ENCODE data around the gene GALNT4.

GALNT4 gene

DNA sequence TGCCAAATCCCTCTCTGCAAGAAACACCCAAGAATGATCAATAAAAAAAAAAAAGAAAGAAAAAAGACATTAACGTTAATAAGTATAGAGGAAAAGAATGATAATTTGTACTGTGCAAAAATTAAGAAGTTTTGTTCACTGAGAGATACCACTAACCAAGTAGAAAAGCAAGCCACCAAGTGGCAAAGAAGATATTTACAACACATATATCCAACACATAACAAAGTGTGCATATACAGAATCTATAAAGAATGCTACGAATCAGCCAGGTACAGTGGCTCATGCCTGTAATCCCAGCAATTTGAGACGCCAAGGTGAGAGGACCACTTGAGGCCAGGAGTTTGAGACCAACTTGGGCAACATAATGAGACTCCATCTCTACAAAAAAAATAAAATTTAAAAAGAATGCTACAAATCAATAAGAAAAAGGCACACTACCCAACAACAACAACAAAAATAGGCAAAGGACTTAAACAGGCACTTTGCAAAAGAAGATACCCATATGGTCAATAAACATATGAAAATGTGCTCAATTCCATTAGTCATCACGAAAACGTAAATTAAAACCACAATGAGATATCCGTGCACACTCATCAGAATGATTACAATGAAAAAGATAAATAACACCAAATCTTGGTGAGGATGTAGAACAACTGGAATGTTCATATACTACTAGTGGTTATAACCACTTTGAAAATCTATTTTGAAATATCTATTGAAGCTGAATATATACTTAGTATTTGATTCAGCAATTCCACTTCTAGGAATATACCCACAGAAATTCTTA, 19.8 kb downstream of the GALNT4 start:
- Histone ChIP-seq H3K4me1 (ENCODE audit: control insufficient read depth, insufficient read depth, low read length) (peaks cover 36% of the 10 kb centered on the region), H3K36me3 (ENCODE audit: control insufficient read depth, insufficient read depth, low read length) (no peaks in the 10 kb centered on the region), H3K9ac (ENCODE audit: low read length) (no peak overlapping the region), H3K4me3 (ENCODE audit: low read length) (no peak overlapping the region), H3K9me3 (ENCODE audit: control insufficient read depth, low read length) (no peaks in the 10 kb centered on the region), H3K27me3 (ENCODE audit: control insufficient read depth, insufficient read depth, low read length) (no peaks in the 10 kb centered on the region)

DNA sequence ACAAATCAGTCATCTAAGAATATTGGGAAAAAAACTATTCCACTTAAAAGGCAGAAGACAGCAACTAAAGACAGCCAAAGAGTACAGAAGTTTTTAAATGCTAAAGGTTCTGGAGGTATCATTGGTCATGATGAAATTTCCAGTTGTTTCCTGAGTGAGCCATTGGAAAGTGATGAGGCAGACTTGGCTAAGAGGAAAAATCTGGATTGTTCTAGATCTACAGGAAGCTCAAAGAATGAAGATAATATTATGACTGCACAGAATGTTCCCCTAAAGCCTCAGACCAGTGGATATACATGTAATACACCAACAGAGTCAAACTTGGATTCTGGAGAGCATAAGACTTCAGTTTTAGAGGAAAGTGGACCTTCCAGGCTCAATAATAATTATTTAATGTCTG, 22.8 kb downstream of the GALNT4 start:
- H3K4me1 ChIP-seq (ENCODE audit: control insufficient read depth, insufficient read depth, low read length): peaks cover 30% of the 10 kb centered on the region
- H3K9me3 ChIP-seq (ENCODE audit: control insufficient read depth, low read length): no peaks in the 10 kb centered on the region
- no peak overlapping the region for H3K4me3 ChIP-seq (ENCODE audit: low read length)
- H3K27me3 ChIP-seq (ENCODE audit: control insufficient read depth, insufficient read depth, low read length): no peaks in the 10 kb centered on the region
- no peak overlapping the region for H3K9ac ChIP-seq (ENCODE audit: low read length)
- H3K36me3 ChIP-seq (ENCODE audit: control insufficient read depth, insufficient read depth, low read length): no peaks in the 10 kb centered on the region

DNA sequence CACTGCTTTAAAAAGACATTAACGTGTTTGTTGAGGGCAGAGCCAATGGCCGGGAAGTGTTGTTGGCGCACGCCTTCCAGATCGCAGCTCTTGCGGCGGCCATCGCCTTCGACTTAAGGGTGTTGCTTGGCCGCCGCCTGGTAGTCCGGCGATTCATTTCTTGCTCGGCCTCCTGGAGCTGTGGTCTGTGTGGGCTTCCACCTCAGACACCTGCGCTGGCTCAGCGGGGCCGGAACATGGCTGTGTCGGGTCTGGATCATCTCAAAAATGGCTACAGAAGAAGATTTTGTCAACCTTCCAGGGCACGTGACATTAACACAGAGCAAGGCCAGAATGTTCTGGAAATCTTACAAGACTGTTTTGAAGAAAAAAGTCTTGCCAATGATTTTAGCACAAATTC, 24.7 kb downstream of the GALNT4 start:
- Histone ChIP-seq H3K4me1 (ENCODE audit: control insufficient read depth, insufficient read depth, low read length) (peaks cover 20% of the 10 kb centered on the region), H3K9me3 (ENCODE audit: control insufficient read depth, low read length) (no peaks in the 10 kb centered on the region), H3K4me3 (ENCODE audit: low read length) (no peak overlapping the region), H3K9ac (ENCODE audit: low read length) (no peak overlapping the region), H3K36me3 (ENCODE audit: control insufficient read depth, insufficient read depth, low read length) (no peaks in the 10 kb centered on the region), H3K27me3 (ENCODE audit: control insufficient read depth, insufficient read depth, low read length) (no peaks in the 10 kb centered on the region)

DNA sequence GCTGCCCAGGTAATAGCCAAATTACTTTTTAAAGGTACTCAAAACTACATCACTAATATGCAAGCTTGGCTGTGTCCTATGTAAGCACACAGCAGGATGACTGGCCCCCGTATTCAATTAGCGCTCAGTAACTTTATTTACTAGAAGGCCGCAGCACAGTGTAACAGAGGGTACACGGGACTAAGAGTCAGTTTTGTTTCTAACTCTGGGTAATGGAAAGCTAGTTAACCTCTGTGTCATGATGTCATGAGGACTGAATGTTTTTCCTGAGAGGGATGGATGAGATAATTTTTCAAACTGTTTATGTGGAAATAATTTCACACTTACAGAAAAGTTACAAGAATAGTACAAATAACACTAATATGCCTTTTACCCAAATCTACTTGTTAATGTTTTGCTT, 27.1 kb downstream of the GALNT4 start:
- H3K4me3 ChIP-seq (ENCODE audit: low read length): no peak overlapping the region
- H3K27me3 ChIP-seq (ENCODE audit: control insufficient read depth, insufficient read depth, low read length): no peaks in the 10 kb centered on the region
- H3K4me1 ChIP-seq (ENCODE audit: control insufficient read depth, insufficient read depth, low read length): peaks cover 40% of the 10 kb centered on the region
- H3K9ac ChIP-seq (ENCODE audit: low read length): peak overlapping the region; percentile 11
- no peaks in the 10 kb centered on the region for H3K36me3 ChIP-seq (ENCODE audit: control insufficient read depth, insufficient read depth, low read length)
- no peaks in the 10 kb centered on the region for H3K9me3 ChIP-seq (ENCODE audit: control insufficient read depth, low read length)

DNA sequence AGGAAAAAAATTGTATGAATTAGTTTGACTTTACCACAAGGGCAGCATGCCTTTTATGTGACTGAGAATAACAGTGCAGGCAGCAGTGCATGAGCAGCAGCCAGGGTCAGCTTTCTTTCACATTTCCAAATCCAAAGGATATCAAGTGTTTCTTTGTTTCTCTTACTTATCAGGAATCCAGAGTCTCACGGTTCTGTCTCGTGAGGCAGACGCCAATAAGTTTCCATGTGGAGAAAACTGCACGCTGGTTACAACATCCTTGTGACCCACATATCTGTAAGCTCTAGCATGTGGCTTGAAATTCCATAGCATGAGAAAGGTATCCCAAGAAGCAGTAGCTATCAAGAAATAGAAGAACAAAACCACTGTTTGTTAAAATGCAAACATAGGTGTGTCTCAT, 27.6 kb downstream of the GALNT4 start:
- Histone ChIP-seq H3K9me3 (ENCODE audit: control insufficient read depth, low read length) (no peaks in the 10 kb centered on the region), H3K9ac (ENCODE audit: low read length) (peak overlapping the region; percentile 11), H3K4me3 (ENCODE audit: low read length) (no peak overlapping the region), H3K4me1 (ENCODE audit: control insufficient read depth, insufficient read depth, low read length) (peaks cover 45% of the 10 kb centered on the region), H3K36me3 (ENCODE audit: control insufficient read depth, insufficient read depth, low read length) (no peaks in the 10 kb centered on the region), H3K27me3 (ENCODE audit: control insufficient read depth, insufficient read depth, low read length) (no peaks in the 10 kb centered on the region)

DNA sequence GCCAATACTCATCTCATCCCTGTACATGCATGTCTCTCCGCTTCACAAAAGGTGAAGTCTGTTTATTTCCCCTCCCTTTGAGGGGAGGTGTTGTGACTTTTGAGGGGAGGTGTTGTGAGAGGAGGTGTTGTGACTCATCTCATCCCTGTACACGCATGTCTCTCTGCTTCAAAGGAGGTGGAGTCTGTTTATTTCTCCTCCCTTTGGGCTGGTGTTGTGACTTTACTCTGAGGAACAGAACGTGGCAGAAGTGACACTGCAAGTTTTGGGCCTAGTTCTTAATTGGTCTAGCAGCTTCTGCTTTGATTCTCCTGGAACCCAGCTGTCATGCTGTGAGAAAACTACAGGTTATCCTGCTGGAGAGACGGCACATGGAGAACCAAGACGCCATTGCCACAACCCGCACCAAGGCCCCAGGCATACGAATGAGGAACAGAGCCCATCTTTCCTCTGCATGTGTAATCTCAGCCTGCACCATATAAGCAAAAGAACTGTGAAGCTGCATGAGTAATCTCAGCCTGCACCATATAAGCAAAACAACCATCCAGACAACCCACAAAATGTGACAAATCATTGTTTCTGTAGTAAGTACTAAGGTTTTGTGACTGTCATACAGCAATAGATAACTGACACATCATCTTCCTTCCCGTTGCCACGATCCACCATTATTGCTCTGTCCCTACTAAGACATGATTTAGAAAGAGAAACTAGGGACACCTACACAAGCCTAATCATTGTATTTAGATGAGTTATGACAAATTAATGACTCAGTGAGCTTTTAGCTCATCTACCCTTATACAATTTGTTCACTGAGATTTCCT, 30.0 kb downstream of the GALNT4 start:
- Histone ChIP-seq H3K27me3 (ENCODE audit: control insufficient read depth, insufficient read depth, low read length) (no peaks in the 10 kb centered on the region), H3K36me3 (ENCODE audit: control insufficient read depth, insufficient read depth, low read length) (no peaks in the 10 kb centered on the region), H3K4me3 (ENCODE audit: low read length) (no peak overlapping the region), H3K9ac (ENCODE audit: low read length) (no peak overlapping the region), H3K9me3 (ENCODE audit: control insufficient read depth, low read length) (no peaks in the 10 kb centered on the region), H3K4me1 (ENCODE audit: control insufficient read depth, insufficient read depth, low read length) (peaks cover 51% of the 10 kb centered on the region)

DNA sequence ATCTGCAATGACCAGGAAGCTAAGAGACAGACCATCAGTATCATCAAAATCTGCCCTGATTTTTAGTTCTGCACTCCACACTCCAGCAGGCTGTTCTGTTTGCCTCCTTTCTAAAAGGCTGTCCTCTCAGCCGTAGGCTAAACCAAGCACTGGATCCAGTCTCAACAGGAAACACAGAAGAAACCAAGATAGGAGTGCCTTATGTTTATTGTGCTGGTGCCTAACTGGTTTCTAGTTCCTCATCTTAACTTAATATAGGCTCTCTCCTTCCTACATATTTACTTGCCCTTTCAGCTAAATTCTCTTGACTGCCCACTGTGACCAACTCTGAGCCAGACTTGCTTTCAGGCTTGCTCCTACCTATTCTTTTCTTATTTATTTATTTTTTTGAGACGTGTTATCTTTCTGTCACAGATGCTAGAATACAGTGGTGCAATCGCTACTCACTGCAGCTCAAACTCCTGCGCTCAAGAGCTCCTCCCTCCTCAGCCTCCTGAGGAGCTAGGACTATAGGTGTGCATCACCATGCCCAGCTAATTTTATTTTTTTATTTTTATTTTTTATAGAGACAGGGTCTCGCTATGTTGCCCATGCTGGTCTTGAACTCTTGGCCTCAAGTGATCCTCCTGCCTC, 30.8 kb downstream of the GALNT4 start:
- peak overlapping the region; percentile 55 for H3K9ac ChIP-seq (ENCODE audit: low read length)
- H3K9me3 ChIP-seq (ENCODE audit: control insufficient read depth, low read length): no peaks in the 10 kb centered on the region
- H3K36me3 ChIP-seq (ENCODE audit: control insufficient read depth, insufficient read depth, low read length): no peaks in the 10 kb centered on the region
- H3K4me1 ChIP-seq (ENCODE audit: control insufficient read depth, insufficient read depth, low read length): peaks cover 51% of the 10 kb centered on the region
- H3K4me3 ChIP-seq (ENCODE audit: low read length): no peak overlapping the region
- no peaks in the 10 kb centered on the region for H3K27me3 ChIP-seq (ENCODE audit: control insufficient read depth, insufficient read depth, low read length)

DNA sequence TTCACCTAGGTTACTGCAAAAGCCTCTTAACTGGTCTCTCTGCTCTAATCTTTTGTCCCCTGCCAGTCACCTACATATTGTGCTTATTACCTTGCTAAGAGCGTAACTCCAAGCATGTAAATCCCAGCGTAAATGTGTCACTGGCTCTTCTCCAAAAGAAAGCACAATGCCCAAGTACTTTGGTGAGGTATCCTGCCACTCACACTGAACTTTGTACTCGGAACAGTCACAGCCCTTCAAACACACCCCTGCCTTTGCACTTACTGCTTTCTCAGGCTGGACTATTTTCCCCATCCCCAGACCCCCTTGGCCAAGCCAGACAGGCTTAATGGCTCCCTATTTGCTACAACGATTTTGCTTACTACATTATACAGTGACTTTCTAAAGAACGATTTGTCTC, 31.7 kb downstream of the GALNT4 start:
- peaks cover 51% of the 10 kb centered on the region for H3K4me1 ChIP-seq (ENCODE audit: control insufficient read depth, insufficient read depth, low read length)
- H3K9me3 ChIP-seq (ENCODE audit: control insufficient read depth, low read length): no peaks in the 10 kb centered on the region
- H3K36me3 ChIP-seq (ENCODE audit: control insufficient read depth, insufficient read depth, low read length): no peaks in the 10 kb centered on the region
- peak overlapping the region; percentile 55 for H3K9ac ChIP-seq (ENCODE audit: low read length)
- H3K27me3 ChIP-seq (ENCODE audit: control insufficient read depth, insufficient read depth, low read length): no peaks in the 10 kb centered on the region
- no peak overlapping the region for H3K4me3 ChIP-seq (ENCODE audit: low read length)

DNA sequence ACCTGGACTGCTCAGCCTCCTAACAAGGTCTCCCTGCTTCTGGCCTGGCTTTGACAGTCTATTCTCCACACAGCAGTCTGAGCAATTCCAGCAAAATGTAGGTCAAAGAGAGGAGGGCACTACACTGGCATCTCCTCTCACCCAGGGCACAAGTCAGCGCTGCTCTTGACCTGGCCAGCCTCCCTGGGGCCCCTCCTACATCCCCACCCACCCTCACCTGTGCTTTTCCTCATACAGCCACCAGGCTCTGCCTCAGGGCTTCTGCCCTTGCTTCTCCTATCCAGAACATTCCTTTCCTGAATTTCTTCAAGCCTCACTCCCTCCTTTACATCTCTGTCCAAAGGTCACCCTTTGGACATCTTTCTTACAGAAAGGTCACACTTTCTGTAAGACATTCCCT, 33.7 kb downstream of the GALNT4 start:
- Histone ChIP-seq H3K9me3 (ENCODE audit: control insufficient read depth, low read length) (no peaks in the 10 kb centered on the region), H3K27me3 (ENCODE audit: control insufficient read depth, insufficient read depth, low read length) (no peaks in the 10 kb centered on the region), H3K4me1 (ENCODE audit: control insufficient read depth, insufficient read depth, low read length) (peaks cover 39% of the 10 kb centered on the region), H3K36me3 (ENCODE audit: control insufficient read depth, insufficient read depth, low read length) (no peaks in the 10 kb centered on the region), H3K4me3 (ENCODE audit: low read length) (no peak overlapping the region), H3K9ac (ENCODE audit: low read length) (no peak overlapping the region)

DNA sequence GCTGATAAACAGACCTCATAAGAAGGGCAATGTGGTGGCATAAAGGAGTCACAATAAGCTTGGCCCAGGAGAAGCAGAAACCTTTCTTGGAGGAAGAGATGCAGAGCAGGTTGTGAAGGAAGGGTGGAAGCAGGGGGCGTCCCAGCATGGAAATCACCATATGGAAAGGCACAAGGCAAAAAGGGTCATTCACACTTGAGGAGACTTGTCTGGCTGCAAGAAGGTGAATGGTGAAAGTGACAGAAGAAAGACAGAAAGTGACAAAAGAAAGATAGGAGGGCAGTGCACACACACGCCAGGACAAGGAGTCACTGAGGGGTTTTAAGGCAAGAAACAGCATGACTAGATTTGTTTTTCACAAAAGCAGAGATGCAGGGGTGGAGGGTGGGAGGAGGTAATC, 38.3 kb downstream of the GALNT4 start:
- H3K4me1 ChIP-seq (ENCODE audit: control insufficient read depth, insufficient read depth, low read length): peaks cover 6% of the 10 kb centered on the region
- no peaks in the 10 kb centered on the region for H3K9me3 ChIP-seq (ENCODE audit: control insufficient read depth, low read length)

DNA sequence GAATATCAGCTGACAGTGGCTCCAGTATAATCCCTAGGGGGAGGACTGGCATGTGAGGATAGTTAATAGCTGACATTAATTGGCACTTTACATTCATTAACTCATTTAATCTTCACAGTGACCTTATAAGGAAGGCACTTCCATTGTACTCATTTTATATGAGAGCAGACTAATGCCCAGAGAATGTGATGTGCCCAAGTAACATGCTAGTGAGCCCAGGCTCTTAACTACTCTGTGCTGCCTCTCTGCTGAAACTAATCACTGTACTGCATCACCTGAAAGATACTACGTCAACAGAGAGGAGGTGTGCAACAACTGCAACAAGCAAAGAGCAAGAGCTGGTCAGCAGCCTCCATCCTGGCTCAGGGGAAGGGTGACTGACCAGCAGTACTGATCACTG, 40.1 kb downstream of the GALNT4 start:
- Histone ChIP-seq H3K27me3 (ENCODE audit: control insufficient read depth, insufficient read depth, low read length) (no peaks in the 10 kb centered on the region), H3K4me1 (ENCODE audit: control insufficient read depth, insufficient read depth, low read length) (no peaks in the 10 kb centered on the region), H3K4me3 (ENCODE audit: low read length) (no peak overlapping the region), H3K9ac (ENCODE audit: low read length) (no peak overlapping the region), H3K36me3 (ENCODE audit: control insufficient read depth, insufficient read depth, low read length) (no peaks in the 10 kb centered on the region), H3K9me3 (ENCODE audit: control insufficient read depth, low read length) (no peaks in the 10 kb centered on the region)

More for the DNA sequence above, 38.3 kb downstream of the GALNT4 start:
- no peak overlapping the region for H3K9ac ChIP-seq (ENCODE audit: low read length)
- no peak overlapping the region for H3K4me3 ChIP-seq (ENCODE audit: low read length)
- no peaks in the 10 kb centered on the region for H3K27me3 ChIP-seq (ENCODE audit: control insufficient read depth, insufficient read depth, low read length)
- no peaks in the 10 kb centered on the region for H3K36me3 ChIP-seq (ENCODE audit: control insufficient read depth, insufficient read depth, low read length)
